Kasumi-1 (cell line): ENCODE data around the gene ZNF341.

Experiments
- DNase-seq, 2 experiments: peaks; one replicate each; lab custom pipeline; 2025; lab: John Stamatoyannopoulos, UW

Gene ZNF341

DNA sequence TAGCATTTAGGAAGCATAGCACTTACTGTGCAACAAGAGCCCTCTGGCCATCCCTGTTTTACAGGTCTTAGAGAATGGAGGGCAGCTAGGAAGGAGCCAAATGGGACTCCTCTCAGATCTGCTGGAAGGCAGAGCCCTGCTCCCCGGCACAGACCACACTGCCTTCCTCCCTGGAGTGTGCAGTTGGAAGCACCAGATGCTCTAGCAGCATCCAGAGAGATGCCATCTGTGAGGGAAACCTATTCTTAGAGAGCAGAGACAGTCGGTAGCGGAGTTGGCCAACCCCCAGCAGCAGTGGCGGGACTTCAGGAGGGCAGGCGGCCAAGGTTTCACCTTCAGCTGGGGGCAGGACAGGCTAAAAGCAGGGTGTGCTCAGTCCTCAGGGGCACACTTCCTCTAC, 28.9 kb upstream of the ZNF341 start:
- peak in 1 of 2 experiments; percentile 23 for DNase-seq

DNA sequence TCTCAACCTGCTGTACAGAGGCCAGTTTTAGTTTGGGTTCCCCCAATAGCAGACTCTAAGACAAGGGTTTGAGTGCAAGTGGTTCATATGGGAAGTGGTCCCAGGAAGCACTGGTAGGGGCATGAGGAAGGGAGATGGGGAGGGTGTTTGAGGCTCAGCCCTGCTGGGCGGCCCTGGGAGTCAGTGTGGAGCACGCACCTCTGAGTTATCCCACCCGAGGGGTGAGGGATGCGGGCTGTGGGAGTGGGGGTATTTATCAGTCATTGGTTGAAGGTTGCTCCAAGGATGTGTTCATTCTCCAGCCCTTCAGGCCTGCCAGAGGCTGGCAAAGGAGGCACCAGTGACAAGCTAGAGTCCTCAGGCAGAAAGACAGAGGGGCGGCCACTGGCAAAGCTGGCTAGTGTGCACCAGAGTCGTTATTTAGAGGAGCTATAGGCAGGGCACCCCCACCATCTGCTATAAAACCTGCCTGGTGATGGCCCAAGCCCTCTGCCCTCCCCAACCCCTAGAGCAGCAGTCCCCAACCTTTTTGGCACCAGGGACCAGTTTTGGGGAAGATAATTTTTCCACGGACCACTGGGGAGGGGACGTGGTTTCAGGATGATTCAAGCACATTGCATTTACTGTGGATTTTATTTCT, 28.2 kb upstream of the ZNF341 start:
- DNase-seq = no peak

DNA sequence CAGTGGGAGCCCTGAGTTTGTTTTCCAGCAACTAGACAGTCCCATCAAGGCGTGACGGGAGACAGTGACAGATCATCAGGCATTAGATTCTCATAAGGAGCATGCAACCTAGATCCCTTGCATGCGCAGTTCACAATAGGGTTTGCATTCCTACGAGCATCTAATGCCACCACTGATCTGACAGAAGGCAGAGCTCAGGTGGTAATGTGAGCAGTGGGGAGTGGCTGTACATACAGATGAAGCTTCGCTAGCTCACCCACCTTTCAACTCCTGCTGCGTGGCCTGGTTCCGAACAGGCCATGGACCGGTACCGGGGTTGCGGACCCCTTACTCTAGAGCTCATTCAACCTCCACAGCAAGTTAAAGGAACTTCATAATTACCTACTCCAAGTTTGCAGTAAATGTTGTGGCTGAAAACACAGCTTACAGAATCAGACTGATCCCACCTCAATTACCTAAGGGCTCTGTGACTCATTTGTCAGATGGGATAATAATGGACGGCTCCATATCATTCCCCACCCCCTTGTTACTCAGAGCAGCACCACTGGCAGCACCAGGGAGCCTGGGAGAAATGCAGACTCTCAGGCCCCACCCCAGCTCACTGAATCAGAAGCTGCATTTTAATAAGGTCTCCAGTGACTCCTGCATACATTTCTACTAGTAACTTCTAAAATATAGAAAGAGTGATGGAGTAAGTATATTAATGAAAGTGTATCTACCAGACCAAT, 27.4 kb upstream of the ZNF341 start:
- DNase-seq = no peak

DNA sequence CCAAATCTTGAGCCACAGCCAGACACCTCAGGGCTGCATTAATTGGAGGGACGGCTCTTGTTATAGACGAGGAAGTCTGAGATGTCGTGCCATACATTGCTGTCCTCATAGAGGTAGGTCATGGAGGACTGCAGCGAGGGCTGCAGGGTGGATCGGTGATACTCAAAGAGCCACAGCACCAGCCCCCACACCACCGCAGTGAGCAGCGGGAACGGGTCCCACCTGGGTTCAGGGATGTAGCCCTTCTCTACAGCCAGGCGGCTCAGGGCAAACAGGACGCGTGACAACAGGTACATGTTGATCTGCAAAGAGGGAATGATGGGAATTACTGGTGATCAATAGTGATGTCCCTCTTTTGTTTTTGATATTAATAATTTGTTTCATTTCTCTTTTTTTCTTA, 24.1 kb upstream of the ZNF341 start:
- DNase-seq = no peak

DNA sequence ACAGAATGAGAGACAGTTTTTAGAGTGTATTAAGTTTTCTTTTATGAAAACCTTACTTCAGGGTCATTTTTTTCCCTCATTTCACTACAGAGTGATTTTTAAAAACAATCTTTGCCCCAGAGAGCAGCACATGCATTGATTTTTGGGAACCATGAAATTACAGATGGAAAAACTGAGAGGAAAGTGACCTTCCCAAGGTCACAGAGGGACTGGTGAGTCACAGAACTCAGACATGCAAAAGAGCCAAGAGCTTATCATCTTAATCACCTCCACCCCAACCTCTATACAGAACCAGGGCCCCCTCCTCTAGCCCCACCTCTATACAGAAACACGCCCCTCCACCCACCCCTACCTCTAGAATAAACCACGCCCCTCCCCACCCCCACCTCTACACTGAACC, 22.4 kb upstream of the ZNF341 start:
- no peak for DNase-seq

DNA sequence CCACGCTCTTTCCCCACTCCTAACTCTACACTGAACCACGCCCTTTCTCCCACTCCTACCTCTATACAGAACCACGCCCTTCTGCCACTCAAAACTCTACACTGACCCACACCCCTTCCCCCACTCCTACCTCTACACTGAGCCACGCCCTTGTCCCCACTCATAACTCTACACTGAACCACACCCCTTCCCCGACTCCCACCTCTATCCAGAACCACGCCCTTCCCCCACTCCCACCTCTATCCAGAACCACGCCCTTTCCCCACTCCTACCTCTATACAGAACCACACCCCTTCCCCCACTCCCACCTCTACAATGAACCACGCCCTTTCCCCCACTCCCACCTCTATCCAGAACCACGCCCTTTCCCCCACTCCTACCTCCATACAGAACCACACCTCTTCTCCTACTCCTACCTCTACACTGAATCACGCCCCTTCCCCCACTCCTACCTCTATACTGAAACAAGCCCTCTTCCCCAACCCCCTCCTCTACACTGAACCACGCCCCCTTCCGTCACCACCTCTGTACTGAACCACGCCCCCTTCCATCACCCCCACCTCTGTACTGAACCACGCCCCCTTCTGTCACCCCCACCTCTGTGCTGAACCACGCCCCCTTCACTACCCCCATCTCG, 21.8 kb upstream of the ZNF341 start:
- no peak for DNase-seq

DNA sequence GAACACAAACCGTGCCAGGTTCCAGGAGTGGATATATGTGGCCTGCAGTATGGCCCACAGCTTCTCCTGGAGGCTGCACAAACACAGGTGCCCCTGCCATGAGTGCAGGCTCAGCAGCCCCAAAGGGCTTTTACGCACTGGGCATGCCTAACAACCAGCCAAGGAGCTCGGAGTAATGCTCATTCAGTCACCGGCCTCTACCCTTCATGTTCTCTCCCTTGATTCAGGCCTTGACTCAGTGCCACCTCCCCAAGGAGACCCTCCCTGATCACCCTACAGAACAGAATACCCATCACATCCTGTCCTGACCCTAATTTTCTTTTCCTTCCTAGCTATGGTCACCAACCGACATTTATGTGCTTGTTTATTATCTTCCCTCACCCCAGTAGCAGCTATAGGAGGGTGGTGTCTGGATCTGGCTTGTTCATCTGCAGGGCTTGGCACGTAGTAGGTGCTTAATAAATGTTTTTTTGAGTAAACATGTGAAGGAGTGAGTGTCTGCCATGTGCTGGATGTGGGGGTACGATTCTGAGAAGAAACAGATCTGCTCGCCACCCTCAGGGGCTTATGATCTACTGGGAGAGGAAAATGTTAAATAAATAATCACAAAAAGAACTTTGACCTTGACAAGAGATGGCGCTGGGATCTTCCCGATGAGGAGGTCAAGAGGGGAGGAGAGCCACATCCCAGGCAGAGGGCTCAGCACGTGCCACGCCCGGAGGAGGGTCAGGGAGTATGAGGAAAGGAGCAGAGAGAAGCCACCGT, 20.9 kb upstream of the ZNF341 start:
- DNase-seq = no peak

DNA sequence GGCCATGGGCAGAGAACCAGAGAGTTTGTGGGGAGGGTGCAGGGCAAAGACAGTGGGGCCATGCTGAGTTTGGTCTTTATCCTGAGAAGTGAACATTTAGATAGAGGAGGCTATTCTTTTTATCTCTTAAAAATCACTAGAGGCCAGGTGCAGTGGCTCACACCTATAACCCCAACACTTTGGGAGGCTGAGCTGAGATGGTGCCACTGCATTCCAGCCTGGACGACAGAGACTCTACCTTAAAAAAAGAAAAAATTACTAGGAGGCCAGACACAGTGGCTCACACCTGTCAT, 20.4 kb upstream of the ZNF341 start:
- no peak for DNase-seq

DNA sequence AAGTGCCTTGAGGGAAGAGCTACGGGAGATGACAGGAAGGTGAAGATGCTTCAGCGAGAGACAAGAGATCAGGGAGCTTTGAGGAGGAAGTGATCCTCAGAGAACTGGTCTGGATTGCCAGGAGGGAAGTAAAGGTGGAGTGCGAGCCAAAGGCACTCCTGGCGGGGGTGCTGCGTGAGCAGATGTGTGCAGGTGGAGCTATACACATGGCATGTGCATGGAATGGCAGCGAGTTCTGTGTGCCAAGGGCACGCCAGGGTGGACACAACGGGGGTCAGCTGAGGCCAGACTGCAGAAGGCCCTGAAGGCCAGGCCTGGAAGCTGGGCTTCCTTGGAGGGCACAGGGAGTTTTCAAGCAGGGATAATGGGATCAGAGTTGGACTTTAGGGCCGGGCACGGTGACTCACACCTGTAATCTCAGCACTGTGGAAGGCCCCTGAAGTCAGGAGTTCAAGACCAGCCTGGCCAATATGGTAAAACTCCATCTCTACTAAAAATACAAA, 17.9 kb upstream of the ZNF341 start:
- DNase-seq = no peak

DNA sequence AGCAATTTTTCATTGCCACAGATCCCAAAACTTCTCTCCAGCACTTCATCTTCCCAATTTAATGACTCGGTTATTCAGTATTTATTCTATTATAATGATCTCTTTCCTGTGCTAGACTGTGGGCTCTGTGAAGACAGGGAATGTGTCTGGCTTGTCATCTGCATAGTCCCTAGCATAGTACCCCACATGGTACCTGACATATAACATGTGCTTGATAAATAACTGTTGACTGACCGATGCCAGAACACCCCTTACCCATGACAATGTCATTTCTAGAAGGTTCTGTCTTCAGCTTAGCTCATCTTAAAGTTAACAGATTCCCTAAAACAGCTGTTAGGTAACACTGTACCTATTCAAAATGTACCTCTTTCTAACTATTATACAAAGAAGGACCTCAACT, 15.3 kb upstream of the ZNF341 start:
- DNase-seq = no peak

DNA sequence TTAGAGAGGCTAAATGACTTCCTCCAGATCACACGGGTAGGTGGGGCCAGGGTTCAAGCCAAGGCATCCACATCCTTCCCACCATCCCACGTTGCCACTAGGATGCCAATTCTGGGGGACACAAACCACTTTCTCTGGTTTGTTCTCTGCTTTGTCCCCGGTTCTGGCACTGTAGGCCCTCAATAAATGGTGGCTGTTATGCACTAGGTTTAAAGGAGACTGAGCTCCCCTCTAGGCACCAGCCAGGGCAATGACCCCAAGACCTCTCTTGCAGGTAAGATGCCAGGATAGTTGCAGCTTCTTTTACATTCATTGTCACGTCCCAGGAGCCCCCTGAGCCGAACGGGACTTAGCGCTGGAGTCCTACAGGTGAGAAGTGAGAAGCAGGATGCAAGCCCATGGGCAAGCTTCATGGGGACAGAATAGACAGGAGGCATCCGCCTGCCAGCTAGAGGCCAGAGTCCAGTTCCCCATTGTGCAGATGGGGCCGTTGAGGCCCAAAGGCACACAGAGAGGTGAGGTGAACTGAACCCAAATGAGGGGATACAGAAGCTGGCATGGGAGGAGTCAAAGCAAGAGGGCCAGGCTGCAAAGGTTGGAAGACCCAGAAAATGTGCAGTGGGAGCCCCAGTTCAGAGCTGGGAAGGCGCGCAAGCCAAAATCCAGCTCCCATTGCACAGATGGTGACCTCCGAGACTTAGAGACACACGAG, 12.4 kb upstream of the ZNF341 start:
- peak in 1 of 2 experiments; percentile 17 for DNase-seq

DNA sequence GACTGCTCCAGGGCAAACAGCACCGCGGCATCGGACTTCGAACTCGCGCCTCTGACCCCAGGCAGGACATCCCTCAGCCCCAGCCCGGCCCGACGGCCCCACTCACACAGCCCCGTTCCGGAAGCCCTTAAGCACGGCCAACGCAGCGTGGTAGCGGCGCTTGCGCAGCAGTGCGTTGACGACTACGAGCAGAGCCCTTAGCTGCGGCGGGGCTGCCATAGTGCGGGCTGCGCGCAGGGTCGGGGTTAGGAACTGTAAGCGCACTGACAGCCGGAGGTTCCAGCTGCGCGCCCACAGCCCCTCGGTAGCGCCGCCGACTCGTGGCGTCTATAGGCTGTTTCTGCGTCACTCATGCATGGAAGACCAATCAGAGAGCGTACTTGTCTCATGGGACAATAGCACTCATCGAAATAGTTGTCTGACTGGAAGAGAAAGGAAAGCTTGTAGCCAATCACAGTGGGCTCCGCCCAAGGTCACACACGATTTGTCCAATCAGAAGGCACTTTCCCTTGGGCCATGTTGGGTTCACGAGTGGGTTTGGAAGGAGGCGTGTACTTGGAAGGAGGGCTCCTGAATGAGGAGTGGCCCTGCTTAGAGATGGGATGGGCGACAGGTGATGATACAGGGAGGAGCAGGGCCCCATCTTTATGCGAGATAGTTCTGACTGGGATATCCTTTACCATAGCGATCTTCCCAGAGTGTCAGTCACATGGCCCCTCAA, 11.6 kb upstream of the ZNF341 start, which contains the start of gene PXMP4:
PXMP4 (minus strand) TSS at position 322 of the 721 bp plus-strand sequence; CDS start at position 219, 103 bp downstream.
- DNase-seq = peak; percentile 99 to 100

DNA sequence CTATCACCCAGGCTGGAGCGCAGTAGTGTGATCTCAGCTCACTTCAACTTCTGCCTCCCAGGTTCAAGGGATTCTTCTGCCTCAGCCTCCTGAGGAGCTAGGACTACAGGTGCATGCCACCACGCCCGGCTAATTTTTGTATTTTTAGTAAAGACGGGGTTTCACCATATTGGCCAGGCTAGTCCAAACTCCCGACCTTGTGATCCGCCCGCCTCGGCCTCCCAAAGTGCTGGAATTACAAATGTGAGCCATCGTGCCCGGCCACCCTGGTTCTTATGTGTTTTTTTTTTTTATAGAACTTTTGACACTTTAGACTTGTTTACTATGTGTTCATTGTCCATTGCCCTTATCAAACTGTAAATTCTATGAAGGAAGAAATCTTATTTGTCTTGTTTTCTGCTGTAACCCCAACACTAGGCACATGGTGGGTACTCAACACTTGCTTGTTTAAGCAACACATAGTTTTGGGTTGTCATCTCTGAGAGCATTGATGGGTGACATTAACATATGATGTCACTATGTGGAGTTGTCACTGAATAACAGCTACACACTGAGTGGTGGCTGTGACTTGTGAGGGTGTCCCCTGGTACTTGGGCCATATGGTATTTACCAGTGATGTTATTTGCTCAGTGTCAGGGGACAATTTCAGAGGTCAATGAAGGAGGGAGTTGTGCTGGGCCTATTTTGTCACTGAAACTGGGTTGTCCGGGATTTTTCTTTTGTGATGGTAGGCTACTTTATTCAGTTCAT, 10.2 kb upstream of the ZNF341 start:
- no peak for DNase-seq

DNA sequence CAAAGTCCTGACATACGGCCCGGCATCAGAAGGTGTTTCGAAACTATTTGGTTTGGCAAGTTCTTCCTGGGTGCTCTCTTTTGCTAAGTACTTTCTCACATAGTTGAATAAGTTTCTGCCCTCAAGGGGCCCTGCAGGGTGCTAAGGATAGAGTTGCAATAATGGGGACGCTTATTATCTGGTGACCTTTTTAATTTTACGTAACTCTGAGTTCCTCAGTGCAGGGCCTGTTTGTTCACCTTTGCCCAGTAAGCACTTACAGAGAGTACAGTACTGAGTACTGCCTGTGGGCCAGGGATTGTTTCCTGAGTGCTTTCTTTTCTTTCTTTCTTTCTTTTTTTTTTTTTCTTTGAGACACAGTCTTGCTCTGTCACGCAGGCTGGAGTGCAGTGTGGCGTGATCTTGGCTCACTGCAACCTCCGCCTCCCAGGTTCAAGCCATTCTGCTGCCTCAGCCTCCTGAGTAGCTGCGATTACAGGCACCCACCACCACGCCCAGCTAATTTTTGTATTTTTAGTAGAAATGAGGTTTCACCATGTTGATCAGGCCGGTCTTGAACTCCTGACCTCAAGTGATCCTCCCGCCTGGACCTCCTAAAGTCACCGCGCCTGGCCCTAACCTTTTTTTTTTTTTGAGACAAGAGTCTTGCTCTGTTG, 7.2 kb upstream of the ZNF341 start:
- DNase-seq = peak; percentile 50 to 52

DNA sequence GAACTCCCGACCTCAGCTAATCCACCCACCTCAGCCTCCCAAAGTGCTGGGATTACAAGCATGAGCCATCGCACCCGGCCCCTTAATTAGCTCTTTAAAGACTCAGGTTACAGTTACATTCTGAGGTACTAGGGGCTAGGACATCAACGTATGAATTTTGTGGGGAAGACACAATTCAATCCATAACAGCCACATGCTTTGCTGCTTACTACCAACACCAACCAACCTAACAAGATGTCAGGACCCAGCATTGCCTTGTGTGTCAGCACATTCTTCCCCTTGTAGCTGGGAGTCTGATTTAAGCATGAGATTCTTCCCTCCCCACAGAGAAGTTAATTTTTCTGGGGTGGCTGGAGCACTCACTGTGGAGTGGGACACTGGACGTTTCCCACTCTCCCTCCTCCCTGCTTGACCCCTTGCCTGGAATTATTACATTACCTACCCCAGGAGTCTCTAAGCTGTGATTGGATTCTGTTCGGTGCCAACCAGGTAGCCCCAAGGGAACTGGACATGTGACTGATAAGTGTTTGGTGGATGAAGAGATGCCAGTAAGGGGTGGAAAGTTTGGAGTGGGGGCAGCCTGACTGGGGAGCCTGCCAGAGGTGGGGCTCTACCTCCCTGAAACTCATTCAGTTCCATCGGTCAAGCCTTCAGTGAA, 6.1 kb upstream of the ZNF341 start:
- DNase-seq = no peak

DNA sequence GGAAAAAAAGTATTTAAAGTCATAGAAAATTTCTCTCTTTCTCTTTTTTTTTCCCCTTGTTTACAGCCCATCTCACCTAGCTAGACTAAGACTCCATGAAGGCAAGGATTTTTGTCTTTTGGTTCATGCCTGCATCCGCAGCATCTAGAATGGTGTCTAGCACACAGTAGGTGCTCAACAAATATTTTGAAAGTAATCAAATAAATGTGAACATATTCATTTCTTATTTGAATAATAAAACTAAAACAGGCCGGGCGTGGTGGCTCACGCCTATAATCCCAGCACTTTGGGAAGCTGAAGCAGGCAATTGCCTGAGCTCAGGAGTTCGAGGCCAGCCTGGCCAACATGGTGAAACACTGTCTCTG, 4.7 kb upstream of the ZNF341 start:
- DNase-seq = no peak

DNA sequence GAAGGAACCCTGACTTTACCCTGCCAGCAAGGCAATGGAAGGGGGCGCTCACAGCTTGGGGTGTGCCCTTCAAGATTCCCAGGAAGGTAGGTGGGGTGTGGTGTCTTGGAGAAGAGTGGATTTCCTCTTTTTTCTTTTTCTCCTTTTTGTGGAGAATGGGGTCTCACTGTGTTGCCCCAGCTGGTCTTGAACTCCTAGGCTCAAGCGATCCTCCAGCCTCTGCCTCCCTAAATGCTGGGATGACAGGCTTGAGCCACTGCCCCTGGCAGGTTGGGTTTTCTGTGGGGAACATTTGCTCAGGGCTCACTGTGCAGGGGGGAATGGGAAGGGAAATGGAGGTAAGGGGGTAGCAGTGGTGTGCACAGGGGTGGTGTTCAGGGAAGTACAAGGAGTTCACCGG, 4.0 kb upstream of the ZNF341 start:
- no peak for DNase-seq

DNA sequence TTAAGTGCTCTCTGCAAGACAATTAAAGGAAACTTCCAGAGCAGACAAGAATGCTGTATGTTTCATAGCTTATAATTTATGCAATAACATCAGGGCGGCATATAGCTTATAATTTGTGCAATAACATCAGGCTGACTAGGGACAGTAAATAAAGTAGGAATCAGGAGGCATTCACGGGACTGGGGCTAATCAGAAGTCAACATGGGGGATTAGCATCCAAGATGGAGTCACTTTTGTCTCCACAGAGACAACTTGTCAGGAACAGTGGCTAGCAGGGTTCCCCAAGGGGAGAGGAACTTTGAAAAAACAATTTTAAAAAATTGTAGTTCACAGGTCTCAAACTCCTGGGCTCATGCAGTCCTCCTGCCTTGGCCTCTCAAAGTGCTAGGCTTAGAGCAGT, 3.3 kb upstream of the ZNF341 start:
- no peak for DNase-seq

DNA sequence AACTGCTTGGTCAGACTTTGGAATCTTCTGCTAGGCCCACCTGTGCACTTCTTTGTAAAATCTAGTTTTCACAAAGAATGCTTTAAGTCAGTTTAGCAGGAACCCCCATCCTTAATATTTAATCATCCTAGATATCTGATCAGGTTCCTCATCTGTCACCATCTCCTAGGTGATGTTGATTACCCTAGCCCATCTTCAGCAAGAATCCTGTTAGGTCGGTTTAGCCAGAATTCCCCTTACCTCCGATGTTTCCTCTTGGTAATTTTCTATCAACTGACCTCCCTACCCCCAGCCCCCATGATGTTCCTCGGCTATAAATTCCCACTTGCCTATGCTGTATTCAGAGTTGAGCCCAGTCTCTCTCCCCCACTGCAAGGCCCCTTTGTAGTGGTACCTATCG, 2.7 kb upstream of the ZNF341 start:
- DNase-seq = no peak
